Stimulated activated effector memory CD8-positive, alpha-beta T cell treated with anti-CD3 and anti-CD28 coated beads, Interleukin-12 subunit alpha, Interleukin-12 subunit beta, amount 100 ng/mL, for 72 hours (primary cell): ENCODE results near the gene MPV17L2.

Experiments used
- ATAC-seq: fragments of 150-1000 bp; cut with Tn5 transposase; 2 replicates; pipeline ENCODE4 v1.10.0; 2021
- DNase-seq, 2 donors: peaks; one replicate each; pipeline ENCODE4 v3.0.0; 2021 to 2022; ENCODE audit warnings: low spot score in 2 of 2
- H3K27ac Mint-ChIP-seq: one replicate; pipeline ENCODE4 v1.8.0; 2022; ENCODE audit warnings: mild to moderate bottlenecking, mixed read lengths
- H3K36me3 Mint-ChIP-seq: one replicate; pipeline ENCODE4 v1.8.0; 2022; ENCODE audit warnings: mild to moderate bottlenecking, mixed read lengths
- H3K4me1 Mint-ChIP-seq: one replicate; pipeline ENCODE4 v1.8.0; 2022; ENCODE audit warnings: mixed read lengths
- H3K4me3 Mint-ChIP-seq: one replicate; pipeline ENCODE4 v1.8.0; 2022; ENCODE audit warnings: mild to moderate bottlenecking, mixed read lengths
- H3K9me3 Mint-ChIP-seq: one replicate; pipeline ENCODE4 v1.8.0; 2022; ENCODE audit warnings: mixed read lengths

Gene MPV17L2

DNA sequence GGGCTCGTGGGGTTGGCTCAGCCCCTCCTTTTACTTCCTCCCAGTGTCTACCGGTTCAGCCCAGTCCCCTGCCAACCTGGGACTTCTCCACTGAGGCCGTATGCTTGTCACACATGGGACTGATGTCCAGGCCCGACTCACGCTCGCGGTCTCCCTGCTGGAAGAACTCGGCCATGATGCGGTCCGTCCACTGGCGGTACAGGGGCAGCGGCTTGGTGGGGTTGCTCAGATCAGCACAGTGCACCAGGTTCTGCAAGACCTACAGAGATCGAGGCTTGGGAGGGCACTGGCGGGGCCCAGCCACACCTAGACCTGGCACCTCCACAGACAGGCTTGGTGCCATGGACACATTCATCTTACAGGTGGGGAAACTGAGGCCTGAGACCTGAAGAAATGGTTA lies 18.7 kb downstream of the MPV17L2 start:
- no peak overlapping the region for H3K4me3 Mint-ChIP-seq
- DNase-seq: no peak
- no peak for ATAC-seq
- peaks cover 13% of the 10 kb centered on the region for H3K4me1 Mint-ChIP-seq
- no peak overlapping the region for H3K27ac Mint-ChIP-seq
- no peaks in the 10 kb centered on the region for H3K9me3 Mint-ChIP-seq
- H3K36me3 Mint-ChIP-seq: no peaks in the 10 kb centered on the region

DNA sequence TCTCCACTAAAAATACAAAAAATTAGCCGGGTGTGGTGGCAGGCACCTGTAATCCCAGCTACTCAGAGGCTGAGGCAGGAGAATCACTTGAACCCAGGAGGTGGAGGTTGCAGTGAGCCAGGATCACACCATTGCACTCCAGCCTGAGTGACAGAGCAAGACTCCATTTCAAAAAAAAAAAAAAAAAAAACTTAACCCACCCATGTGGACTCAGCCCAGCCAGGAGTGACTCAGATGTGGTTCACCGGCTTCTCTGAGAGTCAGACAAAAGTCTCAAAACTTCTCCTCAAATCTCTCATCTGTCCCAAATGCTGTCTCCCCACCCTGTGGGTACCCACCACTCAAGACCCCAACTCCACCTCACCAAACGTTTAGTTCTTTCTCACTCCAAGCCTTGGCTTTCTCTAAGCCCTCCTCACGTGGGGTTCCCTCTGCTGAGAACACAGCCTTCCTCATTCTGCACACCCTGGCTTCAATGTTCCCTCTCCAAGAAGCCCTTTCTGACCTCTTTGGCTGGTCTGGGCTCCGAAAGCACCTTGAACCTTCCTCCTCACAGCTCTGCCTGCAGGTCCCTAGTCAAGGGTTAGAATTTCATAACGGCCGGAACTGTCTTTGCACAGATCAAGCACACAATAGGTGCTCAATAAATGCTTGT lies 21.9 kb downstream of the MPV17L2 start:
- ATAC-seq (peak; percentile 78), DNase-seq (no peak)
- no peaks in the 10 kb centered on the region for H3K9me3 Mint-ChIP-seq
- H3K36me3 Mint-ChIP-seq: no peaks in the 10 kb centered on the region
- H3K4me1 Mint-ChIP-seq: peaks cover 17% of the 10 kb centered on the region
- H3K4me3 Mint-ChIP-seq: no peak overlapping the region
- H3K27ac Mint-ChIP-seq: no peak overlapping the region

DNA sequence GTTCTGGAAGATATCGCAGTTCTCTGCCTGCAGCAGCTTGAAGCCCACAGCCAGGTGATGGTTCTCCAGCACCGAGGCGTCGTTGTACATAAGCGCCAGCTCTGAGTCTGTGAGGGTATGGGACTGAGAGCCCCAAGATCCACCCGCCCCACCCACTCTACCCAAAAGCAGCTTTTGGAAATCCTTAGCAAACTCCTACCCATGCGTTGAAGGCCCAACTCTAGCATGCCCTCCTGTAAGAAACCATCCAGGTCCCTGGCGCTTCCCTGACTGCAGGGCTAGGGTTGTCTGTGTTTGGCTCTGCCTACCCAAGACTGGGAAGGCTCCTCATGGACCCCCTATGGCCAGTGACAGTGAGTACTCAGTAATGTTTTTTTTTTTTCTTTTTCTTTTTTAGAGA lies 23.8 kb downstream of the MPV17L2 start:
- Mint-ChIP-seq H3K4me1 (peaks cover 25% of the 10 kb centered on the region), H3K36me3 (no peaks in the 10 kb centered on the region), H3K9me3 (no peaks in the 10 kb centered on the region), H3K4me3 (no peak overlapping the region), H3K27ac (no peak overlapping the region)
- ATAC-seq (no peak), DNase-seq (no peak)

DNA sequence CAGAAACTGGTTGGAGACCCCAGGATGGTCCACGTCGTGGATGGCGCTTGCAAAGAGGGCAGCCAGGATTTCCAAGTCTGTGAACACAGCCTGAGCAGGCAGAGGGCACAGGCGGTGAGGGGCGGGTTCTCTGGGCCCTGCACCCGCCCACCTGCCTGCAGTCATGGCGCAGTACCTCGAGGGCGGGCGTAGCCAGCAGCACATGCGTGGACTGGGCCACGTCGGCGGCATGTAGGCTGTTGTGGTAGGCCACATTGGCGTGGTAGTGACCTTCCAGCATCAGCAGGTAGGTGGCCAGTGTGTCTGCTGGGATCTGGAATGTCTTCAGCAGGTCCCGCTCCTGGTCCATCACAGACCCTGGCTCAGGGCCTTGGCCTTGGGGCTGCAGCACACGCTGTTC lies 25.1 kb downstream of the MPV17L2 start:
- Mint-ChIP-seq H3K9me3 (no peaks in the 10 kb centered on the region), H3K36me3 (no peaks in the 10 kb centered on the region)
- no peak for ATAC-seq

DNA sequence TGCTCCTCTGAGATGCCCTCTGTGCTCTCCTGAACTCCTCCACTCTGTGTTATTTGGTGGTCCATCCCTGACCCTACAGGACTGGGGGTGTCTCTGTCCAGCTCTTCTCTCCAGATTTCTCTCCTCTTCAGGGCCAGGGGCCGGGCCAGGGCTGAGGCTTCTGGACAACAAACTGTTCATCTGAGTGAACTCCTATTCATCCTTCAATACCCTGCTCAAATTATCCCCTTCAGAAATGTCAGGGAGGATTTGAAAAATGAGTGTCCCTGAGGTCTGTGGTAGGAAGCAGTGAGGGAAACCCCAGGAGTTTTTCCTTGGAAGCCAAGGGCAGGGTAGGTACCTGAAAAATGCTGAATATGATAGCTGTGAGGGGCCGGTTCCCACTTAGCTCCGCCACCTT lies 25.6 kb downstream of the MPV17L2 start:
- no peaks in the 10 kb centered on the region for H3K9me3 Mint-ChIP-seq
- H3K4me1 Mint-ChIP-seq: peaks cover 25% of the 10 kb centered on the region
- DNase-seq (no peak), ATAC-seq (no peak)
- H3K36me3 Mint-ChIP-seq: no peaks in the 10 kb centered on the region
- H3K4me3 Mint-ChIP-seq: no peak overlapping the region
- no peak overlapping the region for H3K27ac Mint-ChIP-seq

More for the DNA sequence above, 25.1 kb downstream of the MPV17L2 start:
- peaks cover 25% of the 10 kb centered on the region for H3K4me1 Mint-ChIP-seq
- DNase-seq: no peak
- H3K27ac Mint-ChIP-seq: no peak overlapping the region
- no peak overlapping the region for H3K4me3 Mint-ChIP-seq

DNA sequence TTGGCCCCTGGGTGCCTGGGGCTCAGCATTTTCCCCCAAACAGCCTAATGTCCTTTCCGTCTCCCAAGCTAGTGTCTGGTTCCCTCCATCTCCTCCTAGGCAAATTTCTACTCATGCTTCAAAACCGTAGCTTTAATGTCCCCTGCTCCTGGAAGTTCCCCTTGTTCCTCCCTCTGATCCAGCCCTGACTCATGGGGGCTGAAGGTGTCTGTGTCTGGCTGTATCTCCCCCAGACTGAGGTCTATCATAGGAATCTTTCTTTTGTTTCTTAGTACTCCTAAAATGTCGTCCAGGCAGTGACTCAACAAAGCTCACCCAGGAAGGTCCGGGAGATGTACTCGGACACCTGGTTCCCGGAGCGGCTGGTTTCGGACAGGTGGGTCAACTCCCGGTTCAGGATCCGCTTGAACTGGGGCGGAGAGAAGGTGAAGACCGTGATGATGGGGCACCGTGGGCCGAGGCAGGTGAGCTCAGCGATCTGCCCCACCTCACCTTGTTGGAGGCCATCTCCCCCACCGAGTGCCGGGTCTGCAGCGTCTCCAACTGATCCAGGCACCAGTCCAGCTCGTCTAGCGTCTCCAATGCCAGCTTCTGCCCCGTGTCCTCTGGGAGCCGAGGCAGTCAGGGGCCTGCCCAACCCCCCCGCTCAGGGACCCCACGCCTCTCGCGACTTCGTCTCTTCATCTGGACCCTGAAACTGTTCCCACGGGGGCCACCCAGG lies 27.1 kb downstream of the MPV17L2 start:
- H3K4me3 Mint-ChIP-seq: no peak overlapping the region

DNA sequence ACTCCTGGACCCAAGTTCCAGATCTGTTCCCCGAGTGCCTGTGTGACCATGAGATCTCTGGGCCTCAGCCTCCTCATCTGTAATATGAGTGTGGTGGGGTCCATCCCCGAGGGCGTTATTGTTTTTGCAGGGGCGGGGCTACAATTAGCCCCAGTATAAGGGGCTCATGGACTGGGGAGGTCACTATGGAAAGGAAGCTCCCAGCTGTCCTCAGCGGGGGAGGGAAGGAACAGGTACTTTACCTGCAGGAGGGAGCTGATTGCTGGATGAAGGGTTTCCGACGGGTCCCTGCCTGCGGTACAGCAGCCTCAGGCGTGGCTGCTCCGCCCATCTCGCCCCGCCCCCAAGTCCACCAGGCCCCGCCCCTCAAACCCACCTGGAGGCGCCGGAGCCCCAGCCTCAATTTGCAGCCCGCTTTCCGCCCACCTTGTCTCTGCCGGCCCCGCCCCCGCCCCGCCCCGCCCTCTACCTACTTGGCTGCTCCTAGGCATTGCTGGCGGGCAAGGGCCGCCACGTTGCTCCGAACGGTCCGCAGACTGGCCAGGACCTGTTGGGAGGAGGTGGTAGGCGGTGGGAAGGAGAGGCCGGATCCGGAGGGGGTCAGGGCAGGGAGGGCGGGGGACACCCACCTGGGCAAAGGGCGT lies 27.7 kb downstream of the MPV17L2 start:
- H3K27ac Mint-ChIP-seq: no peak overlapping the region
- ATAC-seq (no peak), DNase-seq (no peak)
- H3K4me3 Mint-ChIP-seq: no peak overlapping the region
- peaks cover 33% of the 10 kb centered on the region for H3K4me1 Mint-ChIP-seq
- no peaks in the 10 kb centered on the region for H3K9me3 Mint-ChIP-seq
- peaks cover 11% of the 10 kb centered on the region for H3K36me3 Mint-ChIP-seq

More for the DNA sequence above, 27.1 kb downstream of the MPV17L2 start:
- H3K4me1 Mint-ChIP-seq: peaks cover 29% of the 10 kb centered on the region
- peak overlapping the region; percentile 5 for H3K27ac Mint-ChIP-seq
- no peaks in the 10 kb centered on the region for H3K9me3 Mint-ChIP-seq
- H3K36me3 Mint-ChIP-seq: peaks cover 11% of the 10 kb centered on the region
- ATAC-seq (no peak), DNase-seq (no peak)

DNA sequence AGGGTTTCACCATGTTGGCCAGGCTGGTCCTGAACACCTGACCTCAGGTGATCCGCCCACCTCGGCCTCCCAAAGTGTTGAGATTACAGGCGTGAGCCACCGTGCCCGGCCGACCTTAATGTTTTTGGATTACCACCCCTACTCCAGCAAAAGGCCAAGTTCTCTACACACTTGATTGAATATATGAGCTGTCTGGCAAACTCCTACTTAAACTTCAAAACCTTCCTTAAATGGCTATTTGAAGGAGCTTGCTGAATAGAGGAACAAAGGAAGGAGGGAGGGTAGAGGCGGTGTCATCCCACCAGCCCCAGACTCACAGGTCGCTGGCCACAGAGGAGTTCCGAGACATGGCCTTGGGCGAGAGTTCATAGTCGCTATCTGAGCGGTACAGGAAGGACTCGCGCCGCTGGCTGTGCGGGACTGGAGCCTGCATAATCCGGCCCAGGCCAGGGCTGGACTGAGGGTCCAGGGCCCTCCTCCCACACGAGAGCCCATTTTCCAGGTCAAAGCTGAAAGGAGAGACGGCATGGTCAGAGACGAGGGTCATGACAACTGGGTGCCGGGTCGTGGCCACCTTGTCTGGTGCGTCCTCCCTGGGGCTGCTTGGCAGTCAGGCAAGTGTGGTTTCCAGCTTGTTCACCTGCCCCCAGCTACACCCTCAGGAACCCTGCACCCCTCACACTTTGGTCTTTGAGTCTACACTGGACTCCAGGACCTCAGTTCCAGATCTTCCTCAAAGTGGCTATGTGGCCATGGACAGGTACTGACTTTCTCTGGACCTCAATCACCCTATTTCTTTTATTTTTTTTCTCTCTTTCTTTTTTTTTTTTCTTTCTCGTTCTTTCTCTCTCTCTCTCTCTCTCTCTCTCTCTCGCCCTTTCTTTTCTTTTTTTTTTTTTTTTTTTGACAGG lies 29.1 kb downstream of the MPV17L2 start:
- no peak overlapping the region for H3K4me3 Mint-ChIP-seq
- no peak overlapping the region for H3K27ac Mint-ChIP-seq
- no peak for ATAC-seq
- no peaks in the 10 kb centered on the region for H3K9me3 Mint-ChIP-seq
- peaks cover 11% of the 10 kb centered on the region for H3K36me3 Mint-ChIP-seq
- peaks cover 38% of the 10 kb centered on the region for H3K4me1 Mint-ChIP-seq
- DNase-seq: no peak

DNA sequence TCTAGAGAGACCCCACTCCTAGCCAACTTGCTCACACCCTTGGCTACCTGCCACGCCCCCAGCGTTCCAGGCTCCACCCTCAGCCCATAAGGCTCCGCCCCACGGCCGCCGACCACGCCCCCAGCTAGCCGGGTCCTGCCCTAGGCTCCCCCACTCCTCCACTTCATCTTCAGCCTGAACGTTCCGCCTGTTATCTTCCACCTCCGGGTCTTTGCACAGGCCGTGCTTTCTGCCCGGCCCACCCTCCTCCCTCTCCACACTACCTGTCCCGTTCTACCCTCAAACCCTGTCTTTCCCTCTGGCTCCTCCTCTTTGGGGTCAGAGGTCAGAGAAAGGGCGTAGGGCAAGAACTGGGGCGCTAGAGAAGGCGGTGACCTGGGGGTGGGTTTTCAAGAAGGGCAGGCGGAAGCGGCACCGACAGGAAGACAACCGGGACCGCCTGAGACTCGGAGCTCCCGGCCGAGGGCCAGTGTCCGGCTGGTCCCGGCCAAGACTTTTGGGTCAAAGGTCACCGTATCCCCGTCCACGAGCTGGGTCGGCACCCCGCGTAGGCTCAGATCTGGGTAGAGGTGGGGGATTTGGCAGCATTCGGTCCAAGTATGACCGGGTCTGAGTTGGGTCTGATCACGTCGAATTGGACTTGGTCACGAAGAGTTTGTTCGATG lies 31.0 kb downstream of the MPV17L2 start:
- peak overlapping the region; percentile 91 for H3K27ac Mint-ChIP-seq
- DNase-seq (peak; percentile 33 to 78), ATAC-seq (peak; percentile 20)
- H3K4me1 Mint-ChIP-seq: peaks cover 43% of the 10 kb centered on the region
- H3K9me3 Mint-ChIP-seq: no peaks in the 10 kb centered on the region
- H3K4me3 Mint-ChIP-seq: peak overlapping the region; percentile 91
- H3K36me3 Mint-ChIP-seq: peaks cover 11% of the 10 kb centered on the region

DNA sequence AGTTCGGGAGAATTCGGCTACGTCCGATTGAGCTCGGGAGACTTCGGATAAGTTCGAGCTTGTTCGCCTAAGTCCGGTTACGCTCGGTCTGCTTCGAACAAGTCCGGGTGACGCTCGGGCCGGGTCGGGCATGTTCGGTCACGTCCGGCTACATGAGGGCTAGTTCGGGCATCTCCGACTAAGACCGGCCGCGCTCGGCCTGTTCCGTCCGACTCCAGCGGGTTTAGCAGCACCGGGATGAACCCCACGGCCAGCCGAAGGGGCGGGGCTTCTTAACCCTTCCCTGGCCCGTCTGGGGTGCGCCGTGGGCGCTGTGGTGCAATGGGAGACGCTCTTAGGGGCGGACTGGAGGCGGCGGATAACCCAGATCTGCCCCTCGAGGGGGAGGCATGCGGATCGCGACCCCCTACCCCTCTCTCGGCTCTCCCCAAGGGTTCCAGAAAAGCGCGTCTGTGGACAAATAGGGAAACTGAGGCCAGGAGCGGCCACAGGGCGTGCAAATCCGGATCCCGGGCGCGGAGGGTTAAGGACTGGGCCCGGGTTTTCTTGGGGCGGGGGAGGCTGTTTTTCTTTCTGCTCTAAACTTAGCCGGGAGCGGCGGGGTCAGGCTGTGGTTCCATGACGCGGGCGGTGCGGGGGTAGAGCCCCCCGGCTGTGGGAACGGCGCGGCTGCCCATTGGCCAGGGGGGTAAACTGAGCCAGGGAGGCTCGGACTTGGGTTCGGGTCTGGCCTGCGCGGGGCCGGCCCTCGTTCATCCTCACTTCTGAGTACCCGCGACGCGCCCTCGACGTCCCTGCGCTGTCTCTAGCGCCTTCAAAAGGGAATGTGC lies 31.7 kb downstream of the MPV17L2 start:
- ATAC-seq (peak; percentile 97), DNase-seq (peak; percentile 87 to 96)
- H3K9me3 Mint-ChIP-seq: no peaks in the 10 kb centered on the region
- peaks cover 42% of the 10 kb centered on the region for H3K4me1 Mint-ChIP-seq
- H3K4me3 Mint-ChIP-seq: peak overlapping the region; percentile 91
- peak overlapping the region; percentile 91 for H3K27ac Mint-ChIP-seq
- peaks cover 11% of the 10 kb centered on the region for H3K36me3 Mint-ChIP-seq

DNA sequence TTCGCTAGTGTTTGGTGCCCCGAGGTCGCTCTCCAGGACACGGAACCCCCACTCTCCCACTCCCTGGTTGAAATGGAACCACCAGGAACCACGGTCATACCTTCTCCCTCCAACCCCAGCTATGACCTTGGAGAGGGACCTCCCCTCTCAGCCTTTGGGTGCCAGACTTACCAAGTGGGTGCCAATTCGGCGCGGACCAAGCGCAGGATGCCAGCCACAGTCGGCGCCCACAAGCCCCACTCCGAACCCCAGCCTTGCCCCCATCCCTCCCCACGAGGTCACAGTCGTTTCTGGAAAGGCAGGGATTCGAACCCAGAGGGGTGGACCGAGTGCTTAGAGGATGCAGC lies 32.3 kb downstream of the MPV17L2 start:
- DNase-seq: no peak
- no peak for ATAC-seq

DNA sequence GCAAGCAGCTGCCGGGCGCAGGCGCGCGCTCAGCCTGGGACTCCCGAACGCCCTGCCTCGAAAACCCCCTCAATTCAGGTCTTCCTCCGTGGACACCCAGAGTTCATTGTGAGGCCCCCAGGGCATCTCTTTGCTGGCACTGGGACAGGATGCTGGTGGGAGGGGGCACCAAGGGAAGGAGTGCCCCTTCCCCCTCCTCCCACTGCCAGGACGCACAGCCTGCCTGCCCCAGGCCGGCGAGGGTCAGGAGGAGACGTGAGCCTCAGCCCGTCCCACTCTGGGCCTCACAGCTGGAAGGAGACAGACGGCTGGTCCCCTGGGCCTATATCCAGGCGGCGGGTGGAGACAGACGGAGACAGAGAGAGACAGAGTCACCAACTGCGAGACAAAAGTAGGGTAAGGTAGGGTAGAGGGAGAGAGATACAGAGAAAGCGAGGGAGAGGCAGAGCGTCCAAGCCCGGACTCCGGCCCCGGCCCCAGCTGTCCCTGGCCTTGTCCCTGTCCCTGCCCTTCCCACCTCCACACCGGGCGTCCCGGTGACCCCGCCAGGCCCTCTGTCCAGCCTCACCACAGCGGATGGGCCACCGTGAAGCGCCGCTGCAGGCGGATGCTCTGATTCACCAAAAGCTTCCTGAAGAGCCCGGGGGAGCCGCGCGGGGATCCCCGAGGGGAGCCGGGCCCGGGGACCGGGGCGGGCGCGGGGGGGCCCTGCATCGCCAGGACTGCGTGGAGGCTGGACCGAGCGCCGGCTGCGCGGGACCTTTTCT lies 32.9 kb downstream of the MPV17L2 start, which contains the start of gene PDE4C:
Gene PDE4C (minus strand): TSS at position 737 of the 767 bp plus-strand sequence. CDS start 23 bp downstream, at position 714.
- no peak for ATAC-seq
- no peak for DNase-seq
- no peaks in the 10 kb centered on the region for H3K9me3 Mint-ChIP-seq
- H3K4me1 Mint-ChIP-seq: peaks cover 36% of the 10 kb centered on the region
- H3K27ac Mint-ChIP-seq: peak within 1 kb of the TSS; percentile 15
- peaks cover 11% of the 10 kb centered on the region for H3K36me3 Mint-ChIP-seq
- peak within 1 kb of the TSS; percentile 91 for H3K4me3 Mint-ChIP-seq

More for the DNA sequence above, 32.3 kb downstream of the MPV17L2 start:
- no peak overlapping the region for H3K27ac Mint-ChIP-seq
- peaks cover 39% of the 10 kb centered on the region for H3K4me1 Mint-ChIP-seq
- H3K36me3 Mint-ChIP-seq: peaks cover 11% of the 10 kb centered on the region
- H3K9me3 Mint-ChIP-seq: no peaks in the 10 kb centered on the region
- H3K4me3 Mint-ChIP-seq: peak overlapping the region; percentile 91
